Right cardiac atrium (tissue), 5 donors: ENCODE measurements around the gene C6orf58. TPM values are rescaled to one million over a fixed set of nuclear protein-coding genes. Genes with fewer than 3 reads are reported as not detected.
"Not testable (repeated sequence)": the region's sequence is repeated elsewhere in the genome, so short reads cannot be mapped to it uniquely, and the experiment has no call there.

ENCODE experiments used
- ATAC-seq, 2 donors: fragments of 200-7000 bp; cut with Tn5 transposase; one replicate each; pipeline versions ENCODE4 v1.8.0 to v1.9.1; 2020; ENCODE audit warnings: moderate library complexity in 2 of 2, mild to moderate bottlenecking in 1 of 2
- DNase-seq, 3 donors: peaks; one replicate each; pipeline ENCODE4 v3.0.0-alpha.2; 2020
- H3K27ac ChIP-seq: one replicate; pipeline ENCODE4 v1.5.1; 2013; ENCODE audit warnings: mild to moderate bottlenecking, low read length, control low read depth, moderate library complexity
- H3K27me3 ChIP-seq: one replicate; pipeline ENCODE4 v1.6.1; 2013; ENCODE audit not compliant: control insufficient read depth, insufficient read depth
- H3K4me1 ChIP-seq: one replicate; pipeline ENCODE4 v1.6.1; 2013; ENCODE audit warnings: low read length; ENCODE audit not compliant: control insufficient read depth, insufficient read depth
- H3K4me3 ChIP-seq: one replicate; pipeline ENCODE4 v1.5.1; 2013; ENCODE audit warnings: low read length, control low read depth
- H3K9me3 ChIP-seq: one replicate; pipeline ENCODE4 v1.6.1; 2013; ENCODE audit warnings: low read length; ENCODE audit not compliant: control insufficient read depth
- WGBS: extraction: QIAGEN DNeasy Blood & Tissue Kit; methylation state at CpG from one replicate; pipeline ENCODE4 v1.1.7; 2013; 5-methylcytosine and 5-hydroxymethylcytosine counted together
- intact Hi-C, 4 donors: fragments of 100-400 bp; cut with DNase I; formaldehyde crosslinking; loops; one replicate each; pipeline versions ENCODE4 v1.11.0 to v1.14.0; 2022 to 2023
- polyA plus RNA-seq: library from polyadenylated mRNA; stranded (reverse); fragments of 200-250 nt; gene quantifications from one replicate; pipeline ENCODE4 v1.2.3, GENCODE V29; 2013
- total RNA-seq, 4 donors: library from RNA; stranded (reverse); fragmentation: NEBNext Ultra II Directional; extraction: Animal tissue kit (Norgen Biotek cat#: 25700); gene quantifications; one replicate each; pipeline ENCODE4 v1.2.1, GENCODE V29; 2021
- donor health status: healthy with polysubstance abuse.
- donor health status: DM: no; HTN: yes; CAD: no.
- donor health status: DM: no; HTN: no; CAD: no.
- donor health status: DM: no; HTN: yes; CAD: no; lungs with severe emphysema.
- donor health status: DM: yes; HTN: yes; CAD: no.

Gene C6orf58
- total and polyA plus RNA-seq, 5 donors, result not detected

DNA sequence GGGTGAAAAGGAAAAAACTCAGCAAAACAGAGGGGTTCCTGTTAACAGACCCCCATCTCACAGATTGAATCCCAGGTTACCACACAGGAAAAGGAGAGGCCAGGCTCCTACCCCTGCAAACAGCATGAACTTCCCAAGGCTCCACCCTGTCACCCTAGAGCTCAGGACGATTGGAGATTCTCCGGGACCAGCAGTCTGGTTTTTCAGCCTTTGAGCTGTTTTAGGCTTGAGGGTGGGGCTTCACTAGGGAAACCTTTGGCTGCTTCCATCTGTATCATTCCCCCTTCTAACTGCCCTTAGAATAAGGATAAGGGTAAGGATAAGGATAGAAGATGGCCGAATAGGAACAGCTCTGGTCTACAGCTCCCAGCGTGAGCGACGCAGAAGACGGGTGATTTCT lies 16.0 kb downstream of the C6orf58 start:
- 90% methylated on average over 7 of the region's 7 CpGs for WGBS
- H3K4me1 ChIP-seq, result no peaks in the 10 kb centered on the region
- DNase-seq (no peak), ATAC-seq (no peak)
- H3K9me3 ChIP-seq, result no peaks in the 10 kb centered on the region
- intact Hi-C loops, result no loop called here
- H3K27ac ChIP-seq, result no peak overlapping the region
- no peaks in the 10 kb centered on the region for H3K27me3 ChIP-seq
- no peak overlapping the region for H3K4me3 ChIP-seq

DNA sequence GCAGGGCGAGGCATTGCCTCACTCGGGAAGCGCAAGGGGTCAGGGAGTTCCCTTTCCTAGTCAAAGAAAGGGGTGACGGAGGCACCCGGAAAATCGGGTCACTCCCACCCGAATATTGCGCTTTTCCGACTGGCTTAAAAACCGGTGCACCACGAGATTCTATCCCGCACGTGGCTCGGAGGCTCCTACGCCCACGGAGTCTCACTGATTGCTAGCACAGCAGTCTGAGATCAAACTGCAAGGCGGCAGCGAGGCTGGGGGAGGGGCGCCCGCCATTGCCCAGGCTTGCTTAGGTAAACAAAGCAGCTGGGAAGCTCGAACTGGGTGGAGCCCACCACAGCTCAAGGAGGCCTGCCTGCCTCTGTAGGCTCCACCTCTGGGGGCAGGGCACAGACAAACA lies 16.5 kb downstream of the C6orf58 start:
- H3K27ac ChIP-seq, ATAC-seq, H3K27me3 ChIP-seq, H3K4me1 ChIP-seq, intact Hi-C loops, H3K4me3 ChIP-seq, H3K9me3 ChIP-seq, DNase-seq: not testable (repeated sequence)
- WGBS, result 81% methylated on average over 17 of the region's 21 CpGs

DNA sequence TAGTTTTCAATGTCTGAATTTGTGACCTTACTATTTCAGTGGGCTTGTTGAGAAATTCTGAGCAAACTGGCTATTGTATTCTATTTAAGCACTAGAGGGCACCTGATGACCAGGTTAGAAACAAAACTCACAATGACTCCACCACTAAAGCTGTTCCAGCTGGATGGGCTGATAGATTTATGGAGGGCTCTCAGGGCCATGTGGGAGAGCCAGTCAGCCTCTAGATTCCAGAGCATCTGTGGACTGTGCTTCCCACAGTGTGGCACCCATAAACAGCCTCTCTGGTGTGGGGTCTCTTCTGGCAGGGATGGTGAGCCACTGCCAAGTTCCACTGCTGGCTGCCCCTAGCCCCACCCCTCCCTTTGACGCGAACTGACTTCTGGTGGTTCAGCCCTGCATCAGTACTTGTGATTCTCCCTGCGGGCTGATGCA lies 29.2 kb downstream of the C6orf58 start:
- ATAC-seq (peak in 1 of 2 donors; percentile 45), DNase-seq (no peak)
- intact Hi-C loops, result loop anchor here in 1 of 4 donors (5.0 kb wide), 1 partner anchor 36 kb away; no protein-coding TSS in a partner anchor
- Histone ChIP-seq H3K4me3 (no peak overlapping the region), H3K27ac (no peak overlapping the region), H3K9me3 (no peaks in the 10 kb centered on the region), H3K4me1 (peaks cover 3% of the 10 kb centered on the region), H3K27me3 (no peaks in the 10 kb centered on the region)
- WGBS, result 71% methylated on average over 3 of the region's 3 CpGs

DNA sequence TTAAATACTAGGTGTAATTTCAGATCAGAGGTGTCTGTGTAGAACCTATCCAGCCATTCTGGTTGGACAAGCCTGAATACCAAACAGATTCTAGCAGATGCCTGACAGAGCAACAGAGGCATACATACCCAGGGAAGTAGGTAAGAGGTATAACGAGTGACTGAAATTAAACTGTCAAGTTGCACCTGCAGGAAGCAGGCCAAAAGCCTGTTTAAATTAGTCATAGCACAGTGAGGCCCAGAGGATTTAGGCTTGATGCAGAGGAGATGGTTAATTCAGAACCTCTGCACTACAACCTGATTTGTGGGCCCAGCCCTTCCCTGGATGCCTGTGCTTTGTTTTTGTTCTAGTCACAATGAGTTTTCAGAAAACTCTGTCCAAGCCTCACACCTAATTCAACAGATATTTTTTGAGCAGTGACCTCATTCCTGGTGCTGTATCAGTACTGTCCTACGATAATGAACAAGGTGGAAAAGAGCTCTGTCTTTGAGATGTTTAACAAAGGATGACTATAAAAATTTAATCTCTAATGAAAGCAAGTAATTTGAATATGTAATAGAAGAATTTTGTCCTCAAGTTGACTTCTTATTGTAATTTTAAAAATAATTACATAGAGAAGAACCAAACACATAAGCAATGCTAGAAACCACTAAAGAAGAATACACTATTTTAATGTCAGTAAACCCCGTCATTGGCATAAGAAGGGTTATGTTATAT lies 31.7 kb downstream of the C6orf58 start:
- no peak for ATAC-seq
- peaks cover 3% of the 10 kb centered on the region for H3K4me1 ChIP-seq
- H3K9me3 ChIP-seq, result no peaks in the 10 kb centered on the region
- peak overlapping the region; percentile 13 for H3K27ac ChIP-seq
- WGBS, result 66% methylated on average over 3 of the region's 3 CpGs
- H3K4me3 ChIP-seq, result no peak overlapping the region
- intact Hi-C loops, result loop anchor here in 1 of 4 donors (5.0 kb wide), 1 partner anchor 34 kb away; no protein-coding TSS in a partner anchor
- H3K27me3 ChIP-seq, result no peaks in the 10 kb centered on the region
- DNase-seq, result no peak

DNA sequence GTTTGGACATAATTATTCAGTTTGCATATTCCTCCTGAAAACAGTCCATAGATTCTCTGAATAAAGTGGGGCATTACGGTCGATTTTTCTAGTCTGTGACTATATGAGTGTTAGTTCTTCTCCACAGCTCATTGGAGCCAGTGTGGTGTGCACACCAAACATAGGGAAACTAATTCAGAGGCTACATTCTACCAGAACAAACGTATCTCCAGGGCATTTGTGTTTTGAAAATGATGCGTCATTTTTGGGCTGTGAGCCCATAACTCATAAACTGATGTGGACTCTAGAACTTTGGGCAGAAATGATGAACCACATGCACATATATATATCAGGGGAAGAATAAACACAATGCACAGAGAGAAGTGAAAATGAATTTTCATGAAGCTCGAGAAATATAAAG lies 41.8 kb downstream of the C6orf58 start:
- Histone ChIP-seq H3K27ac (no peak overlapping the region), H3K27me3 (no peaks in the 10 kb centered on the region), H3K4me3 (no peak overlapping the region), H3K4me1 (no peaks in the 10 kb centered on the region), H3K9me3 (no peaks in the 10 kb centered on the region)
- no peak for ATAC-seq
- DNase-seq, result no peak
- intact Hi-C loops, result no loop called here
- 81% methylated on average over 5 of the region's 5 CpGs for WGBS

DNA sequence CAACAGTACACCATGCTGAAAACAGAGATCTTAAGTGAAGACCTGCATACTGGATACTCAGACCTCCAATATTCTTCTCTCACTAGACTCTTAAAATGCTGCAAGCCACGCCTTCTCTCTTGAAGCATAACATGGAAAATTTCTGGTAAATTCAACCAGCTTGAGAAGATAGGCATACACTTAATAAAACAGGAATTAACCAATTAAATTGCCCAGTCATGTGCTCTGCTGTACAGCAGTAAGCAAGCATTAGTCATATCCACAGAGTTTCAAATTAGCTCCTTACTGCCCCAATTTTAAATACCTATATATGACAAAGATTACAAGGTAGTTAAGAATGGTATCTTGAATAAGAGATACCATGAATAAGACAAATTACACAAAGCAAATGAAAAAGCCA lies 53.8 kb downstream of the C6orf58 start:
- intact Hi-C loops, result no loop called here
- WGBS, result 72% methylated on average over 1 of the region's 1 CpG

DNA sequence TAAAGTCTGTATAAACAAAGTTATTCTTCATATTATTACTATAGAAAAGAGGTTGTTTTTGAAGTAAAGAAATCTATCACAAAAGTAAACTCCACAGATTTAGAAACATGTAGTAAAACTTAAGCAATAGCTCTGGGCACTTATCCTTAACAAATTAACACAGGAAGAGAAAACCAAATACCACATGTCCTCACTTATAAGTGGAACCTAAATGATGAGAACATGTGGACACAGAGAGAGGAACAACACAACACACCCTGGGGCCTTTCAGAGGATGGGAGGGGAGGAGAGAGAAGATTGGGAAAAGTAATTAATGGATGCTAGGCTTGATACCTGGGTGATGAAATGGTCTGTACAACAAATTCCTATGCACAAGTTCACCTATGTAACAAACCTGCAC lies 57.2 kb downstream of the C6orf58 start:
- no peak for ATAC-seq
- intact Hi-C loops, result no loop called here

More for the DNA sequence above, 53.8 kb downstream of the C6orf58 start:
- DNase-seq (no peak), ATAC-seq (no peak)
- Histone ChIP-seq H3K9me3 (no peaks in the 10 kb centered on the region), H3K4me3 (no peak overlapping the region), H3K27me3 (no peaks in the 10 kb centered on the region), H3K4me1 (no peaks in the 10 kb centered on the region), H3K27ac (no peak overlapping the region)

DNA sequence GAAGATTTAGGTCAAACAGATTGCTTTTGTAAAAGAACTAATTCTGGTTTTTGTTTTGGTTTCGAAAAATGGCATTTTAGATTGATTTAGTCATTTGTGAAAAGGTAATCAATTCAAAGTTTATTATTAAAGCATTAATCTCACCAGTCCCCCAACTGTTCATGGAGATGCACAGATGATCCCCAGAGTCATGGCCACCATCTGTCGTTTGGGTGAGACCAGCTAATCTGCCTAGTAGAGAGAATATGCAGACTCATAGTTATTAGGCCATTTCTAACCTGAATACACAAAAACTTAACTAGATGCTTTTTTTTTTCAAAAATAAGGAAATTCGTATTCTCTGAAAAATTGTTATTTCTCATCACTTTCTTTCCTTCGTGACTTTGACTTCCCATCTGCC lies 58.1 kb downstream of the C6orf58 start:
- intact Hi-C loops, result no loop called here
- ATAC-seq, result no peak

More for the DNA sequence above, 57.2 kb downstream of the C6orf58 start:
- H3K9me3 ChIP-seq, result no peaks in the 10 kb centered on the region
- H3K4me1 ChIP-seq, result no peaks in the 10 kb centered on the region
- H3K27ac ChIP-seq, result no peak overlapping the region
- no peaks in the 10 kb centered on the region for H3K27me3 ChIP-seq
- DNase-seq, result no peak
- H3K4me3 ChIP-seq, result no peak overlapping the region

DNA sequence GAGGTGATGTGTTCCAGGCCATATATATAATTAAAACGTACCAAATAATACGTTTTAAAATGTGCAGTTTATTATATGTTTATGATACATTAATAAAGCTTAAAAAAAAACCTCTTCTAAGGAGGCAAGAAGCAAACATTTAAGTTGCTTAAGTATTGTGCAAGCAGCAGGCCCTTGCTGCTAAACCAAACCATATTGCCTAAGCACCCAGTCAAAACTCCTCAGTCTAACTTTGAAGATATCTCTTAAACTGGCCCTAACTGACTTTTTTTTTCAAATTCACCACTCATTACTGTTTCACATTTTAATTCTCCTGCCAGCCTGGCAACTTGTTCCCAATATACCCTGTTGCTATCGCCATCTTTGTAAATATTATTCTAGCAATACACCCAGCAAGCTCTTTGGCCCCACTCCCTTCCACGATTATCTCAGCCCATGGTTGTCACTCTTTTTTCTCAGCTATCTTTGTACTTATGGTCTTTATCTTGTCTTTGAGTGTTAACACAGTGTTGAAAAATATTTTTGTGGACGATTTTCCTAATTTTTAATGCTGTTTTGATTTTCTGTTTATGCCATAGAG lies 60.9 kb downstream of the C6orf58 start:
- Histone ChIP-seq H3K9me3 (no peaks in the 10 kb centered on the region), H3K4me3 (no peak overlapping the region), H3K4me1 (no peaks in the 10 kb centered on the region), H3K27ac (no peak overlapping the region), H3K27me3 (no peaks in the 10 kb centered on the region)
- no peak for DNase-seq
- intact Hi-C loops, result no loop called here
- WGBS, result 45% methylated on average over 5 of the region's 5 CpGs
- peak in 1 of 2 donors; percentile 19 for ATAC-seq

More for the DNA sequence above, 58.1 kb downstream of the C6orf58 start:
- Histone ChIP-seq H3K4me1 (no peaks in the 10 kb centered on the region), H3K4me3 (no peak overlapping the region), H3K27ac (no peak overlapping the region), H3K27me3 (no peaks in the 10 kb centered on the region), H3K9me3 (no peaks in the 10 kb centered on the region)
- DNase-seq, result no peak
- 75% methylated on average over 4 of the region's 4 CpGs for WGBS
